ENCODE data around the gene NOM1. TPM values are rescaled to one million over a fixed set of nuclear protein-coding genes. Genes with fewer than 3 reads are reported as not detected.
"Not testable (repeated sequence)": the region's sequence is repeated elsewhere in the genome, so short reads cannot be mapped to it uniquely, and the experiment has no call there.

Gene NOM1
- total RNA-seq, 1 donor from 2014 or later: 17.6 TPM

DNA sequence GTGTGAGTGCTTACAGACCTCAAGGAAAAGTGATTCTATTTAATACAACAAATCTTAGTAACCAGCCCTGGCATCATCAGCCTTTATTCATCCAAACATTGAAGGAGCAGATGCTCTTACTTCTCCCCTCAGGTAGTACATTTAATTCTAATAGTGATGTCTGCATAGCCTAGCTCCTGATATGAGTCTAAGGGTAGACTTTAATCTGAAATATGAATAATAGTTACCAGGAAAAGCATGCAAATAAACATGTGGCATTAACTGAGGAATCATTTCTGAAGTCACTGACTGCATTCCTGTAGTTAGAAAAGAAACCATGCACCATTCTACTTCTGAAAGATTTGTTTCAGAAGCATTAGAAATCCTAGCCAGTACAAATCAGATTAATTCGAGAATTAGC, 30.9 kb upstream of the NOM1 start:
- Histone ChIP-seq H3K27me3 (ENCODE audit: control insufficient read depth, insufficient read depth, low read length) (no peaks in the 10 kb centered on the region), H3K36me3 (ENCODE audit: control insufficient read depth, insufficient read depth, low read length) (no peaks in the 10 kb centered on the region), H3K4me3 (ENCODE audit: low read depth, low read length) (no peak overlapping the region)
- FAIRE-seq (no peak), DNase-seq (ENCODE audit: low read depth) (no peak)
- TF ChIP-seq CTCF (IDR thresholded peaks at IDR 0.05; ENCODE audit: insufficient read depth, low read length, severe bottlenecking): no peak

DNA sequence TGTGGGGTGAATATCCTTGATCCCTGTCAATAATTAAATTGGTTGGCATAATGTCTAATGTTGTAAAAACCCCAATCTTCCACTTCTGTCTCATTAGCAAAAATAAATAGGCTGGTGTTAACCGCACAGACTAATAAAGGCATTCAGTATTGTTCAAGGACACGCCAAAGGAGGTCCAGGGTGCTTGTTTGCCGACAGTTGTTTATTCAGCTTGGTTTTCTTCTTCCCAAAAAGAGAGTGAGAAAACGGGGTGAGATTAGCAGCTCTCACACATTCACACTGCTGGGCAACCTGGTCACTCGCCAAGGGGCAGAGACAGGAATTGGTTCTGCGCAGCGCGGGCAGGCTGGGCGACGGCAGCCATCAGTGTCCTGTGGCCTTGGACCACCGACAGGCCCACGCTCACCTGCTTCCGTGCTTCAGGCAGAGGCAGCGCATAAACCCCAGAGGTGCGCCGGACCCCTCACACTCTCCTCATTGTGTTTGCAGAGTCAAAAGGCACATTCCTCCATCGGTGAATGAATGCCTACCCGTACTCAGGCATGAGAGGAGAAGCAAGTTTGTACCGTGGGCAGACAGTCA, 30.3 kb upstream of the NOM1 start:
- DNase-seq (ENCODE audit: low read depth) (no peak), FAIRE-seq (no peak)
- Histone ChIP-seq H3K4me3 (ENCODE audit: low read depth, low read length) (no peak overlapping the region), H3K27me3 (ENCODE audit: control insufficient read depth, insufficient read depth, low read length) (no peaks in the 10 kb centered on the region), H3K36me3 (ENCODE audit: control insufficient read depth, insufficient read depth, low read length) (no peaks in the 10 kb centered on the region)
- no peak for TF ChIP-seq CTCF (IDR thresholded peaks at IDR 0.05; ENCODE audit: insufficient read depth, low read length, severe bottlenecking)

- no peaks in the 10 kb centered on the region for H3K27me3 ChIP-seq (ENCODE audit: control insufficient read depth, insufficient read depth, low read length)
Observed at GRCh38 chr7:156920076-156920475, 29.4 kb upstream of the NOM1 start.

DNA sequence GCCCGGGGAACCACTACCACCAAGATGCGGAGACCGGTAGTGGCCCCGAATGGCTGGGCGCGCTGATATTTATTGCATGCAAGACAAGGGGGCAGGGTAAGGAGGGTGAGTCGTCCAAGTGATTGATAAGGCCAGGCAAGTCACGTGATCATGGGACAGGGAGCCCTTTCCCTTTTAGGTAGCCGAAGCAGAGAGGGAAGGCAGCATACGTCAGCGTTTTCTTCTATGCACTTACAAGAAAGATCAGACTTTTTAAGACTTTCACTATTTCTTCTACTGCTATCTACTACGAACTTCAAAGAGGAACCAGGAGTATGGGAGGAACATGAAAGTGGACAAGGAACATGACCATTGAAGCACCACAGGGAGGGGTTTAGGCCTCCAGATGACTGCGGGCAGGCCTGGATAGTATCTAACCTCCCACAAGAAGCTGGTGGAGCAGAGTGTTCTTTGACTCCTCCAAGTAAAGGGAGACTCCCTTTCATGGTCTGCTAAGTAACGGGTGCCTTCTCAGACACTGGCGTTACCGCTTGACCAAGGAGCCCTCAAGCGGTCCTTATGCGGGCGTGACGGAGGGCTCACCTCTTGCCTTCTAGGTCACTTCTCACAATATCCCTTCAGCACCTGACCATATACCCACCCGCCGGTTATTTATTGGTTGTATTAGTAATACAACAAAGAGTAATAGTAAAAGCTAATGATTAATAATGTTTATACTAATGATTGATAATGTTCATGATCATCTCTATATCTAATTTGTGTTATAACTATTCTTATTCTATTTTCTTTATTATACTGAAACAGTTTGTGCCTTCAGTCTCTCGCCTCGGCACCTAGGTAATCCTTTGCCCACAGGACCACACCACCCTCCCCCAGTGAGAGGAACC, 28.8 kb upstream of the NOM1 start:
- DNase-seq (ENCODE audit: low read depth): not testable (repeated sequence)

More at GRCh38 chr7:156920076-156920475, 29.4 kb upstream of the NOM1 start:
- DNase-seq (ENCODE audit: low read depth) (no peak), FAIRE-seq (no peak)
- no peak for TF ChIP-seq CTCF (IDR thresholded peaks at IDR 0.05; ENCODE audit: insufficient read depth, low read length, severe bottlenecking)
- H3K4me3 ChIP-seq (ENCODE audit: low read depth, low read length): no peak overlapping the region
- H3K36me3 ChIP-seq (ENCODE audit: control insufficient read depth, insufficient read depth, low read length): no peaks in the 10 kb centered on the region

DNA sequence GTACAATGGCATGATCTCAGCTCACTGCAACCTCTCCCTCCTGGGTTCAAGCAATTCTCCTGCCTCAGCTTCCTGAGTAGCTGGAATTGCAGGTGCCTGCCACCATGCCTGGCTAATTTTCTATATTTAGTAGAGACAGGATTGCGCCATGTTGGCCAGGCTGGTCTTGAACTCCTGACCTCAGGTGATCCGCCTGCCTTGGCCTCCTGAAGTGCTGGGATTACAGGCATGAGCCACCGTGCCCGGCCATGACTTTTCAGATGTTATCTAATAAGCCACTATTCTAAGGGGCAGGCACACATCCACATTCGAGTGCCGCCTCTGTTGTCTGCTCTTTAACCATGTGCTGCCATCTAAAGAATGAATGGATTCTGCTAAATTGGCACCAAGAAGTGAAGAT, 27.2 kb upstream of the NOM1 start:
- not testable (repeated sequence) for H3K27me3 ChIP-seq (ENCODE audit: control insufficient read depth, insufficient read depth, low read length); FAIRE-seq; H3K36me3 ChIP-seq (ENCODE audit: control insufficient read depth, insufficient read depth, low read length); H3K4me3 ChIP-seq (ENCODE audit: low read depth, low read length); DNase-seq (ENCODE audit: low read depth)

More for the DNA sequence above, 28.8 kb upstream of the NOM1 start:
- not testable (repeated sequence) for H3K27me3 ChIP-seq (ENCODE audit: control insufficient read depth, insufficient read depth, low read length); FAIRE-seq; H3K4me3 ChIP-seq (ENCODE audit: low read depth, low read length); H3K36me3 ChIP-seq (ENCODE audit: control insufficient read depth, insufficient read depth, low read length)

GRCh38 chr7:156925821-156926220, 23.7 kb upstream of the NOM1 start:
- not testable (repeated sequence) for FAIRE-seq; H3K4me3 ChIP-seq (ENCODE audit: low read depth, low read length); DNase-seq (ENCODE audit: low read depth); H3K36me3 ChIP-seq (ENCODE audit: control insufficient read depth, insufficient read depth, low read length); H3K27me3 ChIP-seq (ENCODE audit: control insufficient read depth, insufficient read depth, low read length)

DNA sequence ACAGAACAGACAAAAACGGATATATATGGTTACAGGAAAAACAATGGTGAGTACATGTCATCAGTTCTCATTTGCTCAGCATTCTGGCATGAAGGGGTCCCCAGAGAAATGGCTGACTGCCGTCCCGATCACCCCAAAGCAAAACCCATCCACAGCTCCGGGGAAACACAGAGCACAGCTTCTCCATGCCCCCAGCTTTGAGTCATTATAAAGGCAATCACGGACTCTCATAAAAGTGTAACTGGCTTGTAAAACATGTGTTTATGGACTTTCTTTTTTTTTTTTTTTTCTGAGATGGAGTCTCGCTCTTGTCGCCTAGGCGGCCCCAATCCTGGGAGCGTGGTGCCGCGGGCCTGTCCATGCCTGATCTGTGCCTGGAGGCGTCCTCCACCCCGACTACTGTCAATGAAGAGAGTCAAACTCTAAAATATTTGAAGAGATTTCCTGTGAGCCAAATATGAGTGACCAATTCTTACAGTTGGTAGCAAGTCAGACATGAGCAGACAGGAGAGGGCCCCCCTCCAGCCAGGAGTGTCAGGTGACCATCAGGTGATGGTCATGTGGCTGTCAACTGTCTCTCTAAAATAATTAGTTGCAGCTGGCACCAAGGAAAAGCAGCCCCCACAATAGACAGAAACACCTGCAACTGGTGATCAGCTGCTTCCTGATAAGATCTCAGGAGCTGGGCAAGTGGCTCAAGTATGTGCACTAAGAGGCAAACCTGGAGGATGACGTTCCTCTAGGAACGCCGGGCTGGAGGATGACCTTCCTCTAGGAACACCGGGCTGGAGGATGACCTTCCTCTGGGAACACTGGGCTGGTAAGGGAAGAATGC, 21.7 kb upstream of the NOM1 start:
- Histone ChIP-seq H3K27me3 (ENCODE audit: control insufficient read depth, insufficient read depth, low read length) (peaks cover 2% of the 10 kb centered on the region), H3K36me3 (ENCODE audit: control insufficient read depth, insufficient read depth, low read length) (no peaks in the 10 kb centered on the region), H3K4me3 (ENCODE audit: low read depth, low read length) (no peak overlapping the region)
- DNase-seq (ENCODE audit: low read depth) (no peak), FAIRE-seq (no peak)
- no peak for TF ChIP-seq CTCF (IDR thresholded peaks at IDR 0.05; ENCODE audit: insufficient read depth, low read length, severe bottlenecking)

All from bronchial epithelial cell (primary cell).